ENCODE data around the gene MYO1H.

DNA sequence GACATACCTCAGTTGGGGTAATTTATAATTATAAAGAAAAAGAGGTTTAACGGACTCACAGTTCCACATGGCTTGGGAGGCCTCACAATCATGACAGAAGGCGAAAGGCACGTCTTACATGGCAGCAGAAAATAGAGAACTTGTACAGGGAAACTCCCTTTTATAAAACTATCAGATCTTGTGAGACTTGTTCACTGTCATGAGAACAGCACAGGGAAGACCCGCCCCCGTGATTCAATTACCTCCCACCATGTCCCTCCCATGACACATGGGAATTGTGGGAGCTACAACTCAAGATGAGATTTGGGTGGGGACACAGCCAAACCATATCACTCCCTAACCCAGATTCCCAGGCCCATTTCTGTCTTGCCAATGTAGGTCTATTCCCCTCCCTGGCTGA, 22.1 kb downstream of the MYO1H start:
- TF ChIP-seq, protein P1, sequence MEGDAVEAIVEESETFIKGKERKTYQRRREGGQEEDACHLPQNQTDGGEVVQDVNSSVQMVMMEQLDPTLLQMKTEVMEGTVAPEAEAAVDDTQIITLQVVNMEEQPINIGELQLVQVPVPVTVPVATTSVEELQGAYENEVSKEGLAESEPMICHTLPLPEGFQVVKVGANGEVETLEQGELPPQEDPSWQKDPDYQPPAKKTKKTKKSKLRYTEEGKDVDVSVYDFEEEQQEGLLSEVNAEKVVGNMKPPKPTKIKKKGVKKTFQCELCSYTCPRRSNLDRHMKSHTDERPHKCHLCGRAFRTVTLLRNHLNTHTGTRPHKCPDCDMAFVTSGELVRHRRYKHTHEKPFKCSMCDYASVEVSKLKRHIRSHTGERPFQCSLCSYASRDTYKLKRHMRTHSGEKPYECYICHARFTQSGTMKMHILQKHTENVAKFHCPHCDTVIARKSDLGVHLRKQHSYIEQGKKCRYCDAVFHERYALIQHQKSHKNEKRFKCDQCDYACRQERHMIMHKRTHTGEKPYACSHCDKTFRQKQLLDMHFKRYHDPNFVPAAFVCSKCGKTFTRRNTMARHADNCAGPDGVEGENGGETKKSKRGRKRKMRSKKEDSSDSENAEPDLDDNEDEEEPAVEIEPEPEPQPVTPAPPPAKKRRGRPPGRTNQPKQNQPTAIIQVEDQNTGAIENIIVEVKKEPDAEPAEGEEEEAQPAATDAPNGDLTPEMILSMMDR (IDR thresholded peaks at IDR 0.05; ENCODE audit: control extremely low read depth in 1 of 3, insufficient read depth in 1 of 3, low read depth in 1 of 3, low read length in 3 of 3), result no peak
- TF ChIP-seq CHD2 (IDR thresholded peaks at IDR 0.05; ENCODE audit: low read length) (no peak), CREB1 (IDR thresholded peaks at IDR 0.05) (no peak), EP300 (IDR thresholded peaks at IDR 0.05; ENCODE audit: borderline replicate concordance in 1 of 2, low read depth in 2 of 2, low read length in 2 of 2) (no peak), EGR1 (IDR thresholded peaks at IDR 0.05; ENCODE audit: borderline replicate concordance, low read depth, low read length) (no peak), ZNF274 (IDR thresholded peaks at IDR 0.05; ENCODE audit: borderline replicate concordance, extremely low read depth, low read length) (no peak), RFX5 (IDR thresholded peaks at IDR 0.05; ENCODE audit: borderline replicate concordance, low read depth, low read length) (no peak), POLR2AphosphoS5 (IDR thresholded peaks at IDR 0.05; ENCODE audit: low read depth, low read length) (no peak), ATF2 (IDR thresholded peaks at IDR 0.05; ENCODE audit: low read length) (no peak), SP1 (IDR thresholded peaks at IDR 0.05; ENCODE audit: low read depth, low read length) (no peak), SP2 (IDR thresholded peaks at IDR 0.05; ENCODE audit: low read length) (no peak), POLR2A (IDR thresholded peaks at IDR 0.05; ENCODE audit: control extremely low read depth in 1 of 2, low read depth in 2 of 2, low read length in 2 of 2) (no peak), ASH2L (IDR thresholded peaks at IDR 0.05; ENCODE audit: low read length) (no peak)
